IPS-NIHi11 (cell line): Measurements from ENCODE around the gene PRR5L.
A peak's percentile ranks its signal among the peaks of the same experiment; 100 is the strongest.
"Not testable (repeated sequence)": the region's sequence is repeated elsewhere in the genome, so short reads cannot be mapped to it uniquely, and the experiment has no call there.

ENCODE experiments used
- DNase-seq: peaks from one replicate; pipeline ENCODE4 v3.0.0; 2012; ENCODE audit warnings: mixed read lengths, low spot score

PRR5L gene

DNA sequence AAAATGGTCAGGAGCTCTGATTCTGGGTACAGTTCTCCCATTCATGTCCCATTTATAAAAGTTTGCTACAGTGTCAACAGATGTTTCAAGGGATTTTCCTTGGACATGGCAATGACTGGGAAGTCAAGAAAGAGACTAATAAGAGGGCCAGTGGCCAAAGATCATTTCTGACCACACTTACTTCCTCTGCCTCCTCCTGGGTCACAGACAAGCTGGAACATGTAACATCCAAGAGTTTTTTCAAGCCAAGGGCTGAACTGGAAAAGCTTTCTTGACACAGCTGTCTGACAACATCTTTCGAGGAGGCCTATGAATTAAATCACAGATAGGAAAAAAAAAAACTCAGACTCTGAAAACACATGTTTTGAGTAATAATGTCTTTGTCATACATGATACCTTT is 15.6 kb upstream of the PRR5L start:
- DNase-seq: no peak

- no peak for DNase-seq
Measured at GRCh38 chr11:36281850-36282249, 14.2 kb upstream of the PRR5L start.

- DNase-seq: no peak
Measured at GRCh38 chr11:36282926-36283325, 13.2 kb upstream of the PRR5L start.

- no peak for DNase-seq
Measured at GRCh38 chr11:36288442-36289225, 7.5 kb upstream of the PRR5L start.

GRCh38 chr11:36289226-36289852 is 6.7 kb upstream of the PRR5L start, which contains the start of gene COMMD9:
Gene COMMD9 (minus strand): TSS chr11:36289424. CDS start chr11:36289412, 12 bp downstream.
- DNase-seq: peak; percentile 97

GRCh38 chr11:36292311-36292722 is 3.8 kb upstream of the PRR5L start:
- peak; percentile 69 for DNase-seq

GRCh38 chr11:36296884-36297543 is 926 bp downstream of the PRR5L start:
- DNase-seq: no peak

- DNase-seq: no peak
Measured at GRCh38 chr11:36300650-36301049, 4.6 kb downstream of the PRR5L start.

GRCh38 chr11:36304351-36304750 is 8.3 kb downstream of the PRR5L start:
- DNase-seq: no peak

DNA sequence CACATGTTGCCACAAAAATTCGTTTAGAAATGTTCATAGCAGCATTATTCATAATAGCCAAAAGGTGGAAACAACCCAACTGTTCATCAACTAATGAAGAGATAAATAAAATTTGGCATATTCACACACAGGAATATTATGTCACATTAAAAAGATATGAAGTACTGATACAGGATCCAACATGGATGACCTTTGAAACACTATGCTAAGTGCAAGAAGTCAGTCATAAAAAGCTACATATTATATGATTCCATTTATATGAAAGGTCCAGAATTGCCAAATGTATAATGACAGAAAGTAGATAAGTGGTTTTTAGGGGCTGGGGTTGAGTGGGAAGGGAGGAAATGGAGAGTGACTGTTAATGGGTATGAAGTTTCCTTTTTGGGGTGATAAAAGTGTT is 9.0 kb downstream of the PRR5L start:
- DNase-seq: no peak

- peak; percentile 37 for DNase-seq
Measured at GRCh38 chr11:36306888-36307287, 10.8 kb downstream of the PRR5L start.

DNA sequence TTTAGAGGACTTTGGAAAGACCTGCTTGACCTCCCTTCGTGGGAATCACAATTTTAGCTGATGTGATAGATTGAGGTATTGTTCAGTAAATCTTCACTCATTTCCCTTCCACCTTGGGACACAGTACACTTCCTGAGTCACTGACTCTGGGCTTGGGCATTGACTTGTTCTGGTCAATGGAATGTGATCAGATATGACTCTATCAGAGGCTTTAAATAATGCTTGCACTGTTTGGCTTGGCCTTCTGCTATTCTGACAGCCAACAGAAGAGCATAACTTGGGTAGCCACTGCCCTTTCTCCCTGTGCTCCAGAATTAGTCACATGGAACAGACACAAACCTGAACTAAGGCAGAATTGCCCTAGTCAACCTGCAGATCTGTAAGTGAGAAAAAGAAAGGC is 12.5 kb downstream of the PRR5L start:
- no peak for DNase-seq

DNA sequence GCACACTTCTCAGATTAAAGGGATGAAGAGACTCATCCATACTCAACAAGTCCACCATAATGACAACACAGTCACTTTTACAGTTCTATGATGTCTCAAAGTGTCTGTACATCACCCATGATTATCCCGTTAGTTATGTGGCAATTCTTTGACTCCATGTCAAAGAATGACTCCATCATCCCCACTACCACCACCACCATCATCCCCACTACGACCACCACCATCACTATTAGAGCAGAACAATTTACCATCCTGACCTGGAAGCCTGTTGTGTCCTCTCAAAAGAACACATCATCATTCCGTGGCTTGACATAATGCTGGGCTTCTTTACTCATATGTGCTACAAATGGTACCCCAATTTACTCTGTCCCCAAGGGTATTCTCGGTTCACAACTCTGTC is 13.7 kb downstream of the PRR5L start:
- no peak for DNase-seq

DNA sequence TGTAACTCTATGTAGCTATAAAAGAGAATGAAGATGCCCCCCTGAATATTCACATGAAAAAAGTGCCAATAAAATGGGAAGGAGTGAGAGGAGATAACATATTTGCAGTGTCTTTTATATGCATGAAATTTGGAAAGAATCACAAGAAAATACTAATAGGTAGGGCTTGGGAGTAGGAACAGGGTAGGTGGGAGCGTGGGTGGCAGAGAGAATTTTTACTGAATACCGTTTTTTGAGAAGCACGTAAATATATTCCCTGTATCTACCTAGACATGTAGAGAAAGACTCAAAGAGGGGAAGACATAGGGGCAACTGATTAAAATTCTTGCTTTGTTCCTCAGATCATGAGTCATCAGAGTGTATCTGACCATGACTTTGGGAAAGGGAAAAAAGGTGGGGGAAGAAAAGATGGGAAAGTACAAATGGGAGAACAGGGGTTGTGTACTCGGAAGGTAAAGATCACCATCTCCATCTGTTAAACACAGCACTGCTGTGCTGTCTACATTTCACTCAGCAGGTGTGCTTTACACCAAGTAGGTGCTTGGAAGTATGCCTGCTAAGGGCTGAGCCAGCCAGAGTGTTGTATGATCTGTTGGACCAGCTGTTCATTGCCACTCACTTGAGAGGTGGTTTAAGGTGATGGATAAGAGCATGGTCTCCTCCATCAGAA is 16.0 kb downstream of the PRR5L start:
- DNase-seq: no peak

GRCh38 chr11:36312611-36313472 is 16.8 kb downstream of the PRR5L start:
- DNase-seq: no peak

GRCh38 chr11:36313750-36314433 is 17.8 kb downstream of the PRR5L start:
- DNase-seq: no peak

DNA sequence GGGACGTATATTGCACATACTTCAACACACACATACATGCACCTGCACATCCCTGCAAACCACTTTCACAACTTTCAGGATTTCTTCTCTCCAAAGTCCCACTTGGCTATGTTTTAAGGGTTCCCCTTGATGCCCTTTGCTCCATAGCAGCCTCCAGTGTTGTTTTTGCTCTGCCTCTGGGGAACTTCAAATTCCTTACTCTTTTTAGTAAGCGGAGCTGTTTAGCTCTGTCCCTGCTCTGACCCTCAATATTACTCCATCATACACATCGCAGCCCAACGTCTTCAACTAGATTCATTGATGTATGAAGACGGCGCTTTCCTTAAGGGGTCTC is 18.3 kb downstream of the PRR5L start:
- DNase-seq: no peak

- no peak for DNase-seq
Measured at GRCh38 chr11:36316049-36316448, 20.0 kb downstream of the PRR5L start.

- no peak for DNase-seq
Measured at GRCh38 chr11:36317992-36318391, 21.9 kb downstream of the PRR5L start.

GRCh38 chr11:36324956-36325355 is 28.9 kb downstream of the PRR5L start:
- DNase-seq: not testable (repeated sequence)

GRCh38 chr11:36325403-36325802 is 29.3 kb downstream of the PRR5L start:
- DNase-seq: not testable (repeated sequence)
